WTC11 (cell line): ENCODE results near the gene ASXL3. TPM values are rescaled to one million over a fixed set of nuclear protein-coding genes. Genes with fewer than 3 reads are reported as not detected.

Source experiments
- ATAC-seq: fragments of 200-7000 bp; cut with Tn5 transposase; 2 replicates; pipeline ENCODE4 v1.10.0; 2021; ENCODE audit warnings: mild to moderate bottlenecking, moderate library complexity
- CTCF ChIA-PET: fragments of 300-600 bp; sonication (Branson Sonifier 250); formaldehyde crosslinking; loops from one replicate; lab custom pipeline; 2021; ENCODE audit warnings: antibody characterized with exemption; lab: Charles Lee
- POLR2A ChIA-PET: fragments of 350-600 bp; sonication (Branson Sonifier 250); formaldehyde crosslinking; loops from one replicate; lab custom pipeline; 2021; ENCODE audit warnings: antibody characterized with exemption; lab: Charles Lee
- DNase-seq: peaks from one replicate; pipeline ENCODE4 v3.0.0; 2021; ENCODE audit warnings: low spot score
- H3K27ac Mint-ChIP-seq: 2 replicates; pipeline ENCODE4 v1.8.0; 2021; ENCODE audit warnings: mixed read lengths
- H3K27me3 Mint-ChIP-seq: 2 replicates; pipeline ENCODE4 v1.8.0; 2021; ENCODE audit warnings: low read depth, mild to moderate bottlenecking, moderate library complexity, mixed read lengths
- H3K36me3 Mint-ChIP-seq: 2 replicates; pipeline ENCODE4 v1.8.0; 2021; ENCODE audit warnings: mixed read lengths
- H3K4me1 Mint-ChIP-seq: 2 replicates; pipeline ENCODE4 v1.8.0; 2022; ENCODE audit warnings: mixed read lengths
- H3K4me3 Mint-ChIP-seq: 2 replicates; pipeline ENCODE4 v1.8.0; 2021; ENCODE audit warnings: mild to moderate bottlenecking, moderate library complexity, mixed read lengths
- H3K9me3 Mint-ChIP-seq: 2 replicates; pipeline ENCODE4 v1.8.0; 2021; ENCODE audit warnings: mixed read lengths
- ATF1 ChIP-seq: sonication (generic); formaldehyde crosslinking; IDR thresholded peaks from 2 replicates; pipeline ENCODE4 v1.8.1; 2023; ENCODE audit warnings: mild to moderate bottlenecking, moderate library complexity, missing genetic modification reagents
- ATF3 ChIP-seq: sonication (generic); formaldehyde crosslinking; conservative IDR thresholded peaks from 2 replicates; pipeline ENCODE4 v1.8.1; 2022; ENCODE audit warnings: mild to moderate bottlenecking, missing genetic modification reagents
- CTCF ChIP-seq: fragments of 200-600 bp; IDR thresholded peaks from 2 replicates; pipeline ENCODE4 v1.8.0; 2022; ENCODE audit warnings: antibody characterized with exemption
- ERG ChIP-seq: fragments of 250-450 bp; sonication (Bioruptor Pico); IDR thresholded peaks from 2 replicates; pipeline ENCODE4 v1.8.0; 2021; ENCODE audit warnings: mild to moderate bottlenecking
- ETV6 ChIP-seq: sonication (generic); formaldehyde crosslinking; IDR thresholded peaks from 2 replicates; pipeline ENCODE4 v1.8.1; 2022; ENCODE audit warnings: mild to moderate bottlenecking, missing genetic modification reagents
- FOXJ3 ChIP-seq: sonication (generic); formaldehyde crosslinking; IDR thresholded peaks from 2 replicates; pipeline ENCODE4 v1.9.0; 2021; ENCODE audit warnings: missing genetic modification reagents, mild to moderate bottlenecking, borderline replicate concordance
- JUN ChIP-seq: sonication (generic); formaldehyde crosslinking; IDR thresholded peaks from 2 replicates; pipeline ENCODE4 v1.8.0; 2023; ENCODE audit warnings: mild to moderate bottlenecking, missing genetic modification reagents
- NFATC4 ChIP-seq: fragments of 250-450 bp; sonication (Bioruptor Pico); IDR thresholded peaks from 2 replicates; pipeline ENCODE4 v1.9.0; 2021; ENCODE audit warnings: mild to moderate bottlenecking
- NFYB ChIP-seq: sonication (generic); formaldehyde crosslinking; conservative IDR thresholded peaks from 2 replicates; pipeline ENCODE4 v1.8.0; 2022; ENCODE audit warnings: low read depth, missing genetic modification reagents
- NR2C2 ChIP-seq: sonication (generic); formaldehyde crosslinking; IDR thresholded peaks from 2 replicates; pipeline ENCODE4 v1.8.0; 2022; ENCODE audit warnings: mild to moderate bottlenecking, missing genetic modification reagents
- SP1 ChIP-seq: sonication (generic); formaldehyde crosslinking; conservative IDR thresholded peaks from 2 replicates; pipeline ENCODE4 v1.8.1; 2022; ENCODE audit warnings: missing genetic modification reagents
- USF2 ChIP-seq: sonication (generic); formaldehyde crosslinking; IDR thresholded peaks from 2 replicates; pipeline ENCODE4 v1.8.1; 2023; ENCODE audit warnings: mild to moderate bottlenecking, missing genetic modification reagents, moderate library complexity
- ZBTB43 ChIP-seq: sonication (generic); formaldehyde crosslinking; IDR thresholded peaks from 2 replicates; pipeline ENCODE4 v1.8.1; 2023; ENCODE audit warnings: mild to moderate bottlenecking, missing genetic modification reagents
- ZNF232 ChIP-seq: sonication (generic); formaldehyde crosslinking; IDR thresholded peaks from 2 replicates; pipeline ENCODE4 v1.8.0; 2022; ENCODE audit warnings: mild to moderate bottlenecking, missing genetic modification reagents
- ZNF425 ChIP-seq: fragments of 250-450 bp; sonication (Bioruptor Pico); conservative IDR thresholded peaks from 2 replicates; pipeline ENCODE4 v1.9.0; 2021; ENCODE audit warnings: mild to moderate bottlenecking
- total RNA-seq: library from RNA; stranded (reverse); gene quantifications from 3 replicates; pipeline ENCODE4 v1.2.3, GENCODE V29; 2021

The ASXL3 gene
- total RNA-seq, 1 experiment from 2014 or later: 0.35 TPM

- ATAC-seq: no peak
- Mint-ChIP-seq H3K27me3 (no peaks in the 10 kb centered on the region; the same call in 1 of the 2 replicates), H3K27ac (no peak overlapping the region), H3K4me1 (peaks cover 13% of the 10 kb centered on the region), H3K9me3 (no peaks in the 10 kb centered on the region), H3K4me3 (no peak overlapping the region), H3K36me3 (no peaks in the 10 kb centered on the region)
- TF ChIP-seq ATF1 (CRISPR knock-in tag): no peak
- TF ChIP-seq NFATC4: no peak
- no peak for TF ChIP-seq NFYB (CRISPR knock-in tag)
- TF ChIP-seq ETV6: no peak
- no peak for TF ChIP-seq ZBTB43
- TF ChIP-seq USF2 (CRISPR knock-in tag): no peak
- no peak for TF ChIP-seq ZNF232 (CRISPR knock-in tag)
- no peak for TF ChIP-seq SP1 (CRISPR knock-in tag)
- TF ChIP-seq FOXJ3 (CRISPR knock-in tag): no peak
- CTCF ChIA-PET: no interaction called here
- POLR2A ChIA-PET: no interaction called here
- DNase-seq: no peak
These were observed 75.2 kb downstream of the ASXL3 start for GRCh38 chr18:33653231-33653630.

- no peaks in the 10 kb centered on the region for H3K9me3 Mint-ChIP-seq
- TF ChIP-seq ERG (CRISPR knock-in tag) (no peak), ZBTB43 (no peak), ZNF425 (CRISPR knock-in tag) (no peak), ATF3 (CRISPR knock-in tag) (no peak), NR2C2 (no peak)
- H3K27me3 Mint-ChIP-seq: no peaks in the 10 kb centered on the region; the same call in 1 of the 2 replicates
- H3K4me3 Mint-ChIP-seq: no peak overlapping the region
- H3K27ac Mint-ChIP-seq: no peak overlapping the region
- ChIA-PET CTCF (no interaction called here), POLR2A (no interaction called here)
- H3K4me1 Mint-ChIP-seq: peaks cover 25% of the 10 kb centered on the region
- no peak for ATAC-seq
- DNase-seq: no peak
- no peaks in the 10 kb centered on the region for H3K36me3 Mint-ChIP-seq
These were observed 79.0 kb downstream of the ASXL3 start for GRCh38 chr18:33656889-33657448.

GRCh38 chr18:33660696-33661310 is 82.8 kb downstream of the ASXL3 start:
- DNase-seq: no peak
- ChIA-PET CTCF (no interaction called here), POLR2A (no interaction called here)
- peak overlapping the region; percentile 32; the same call in 1 of the 2 replicates for H3K27ac Mint-ChIP-seq
- no peaks in the 10 kb centered on the region for H3K36me3 Mint-ChIP-seq
- H3K9me3 Mint-ChIP-seq: no peaks in the 10 kb centered on the region
- no peak overlapping the region for H3K4me3 Mint-ChIP-seq
- peaks cover 18% of the 10 kb centered on the region for H3K4me1 Mint-ChIP-seq
- H3K27me3 Mint-ChIP-seq: no peaks in the 10 kb centered on the region
- TF ChIP-seq JUN (CRISPR knock-in tag) (no peak), CTCF (no peak)
- no peak for ATAC-seq
